WTC11 (cell line): ENCODE results near the gene BEX2. TPM values are rescaled to one million over a fixed set of nuclear protein-coding genes. Genes with fewer than 3 reads are reported as not detected.

ENCODE experiments used
- ATAC-seq: fragments of 200-7000 bp; cut with Tn5 transposase; 2 replicates; pipeline ENCODE4 v1.10.0; 2021; ENCODE audit warnings: mild to moderate bottlenecking, moderate library complexity
- CTCF ChIA-PET: fragments of 300-600 bp; sonication (Branson Sonifier 250); formaldehyde crosslinking; loops from one replicate; lab custom pipeline; 2021; ENCODE audit warnings: antibody characterized with exemption; lab: Charles Lee
- POLR2A ChIA-PET: fragments of 350-600 bp; sonication (Branson Sonifier 250); formaldehyde crosslinking; loops from one replicate; lab custom pipeline; 2021; ENCODE audit warnings: antibody characterized with exemption; lab: Charles Lee
- DNase-seq: peaks from one replicate; pipeline ENCODE4 v3.0.0; 2021; ENCODE audit warnings: low spot score
- H3K27ac Mint-ChIP-seq: 2 replicates; pipeline ENCODE4 v1.8.0; 2021; ENCODE audit warnings: mixed read lengths
- H3K27me3 Mint-ChIP-seq: 2 replicates; pipeline ENCODE4 v1.8.0; 2021; ENCODE audit warnings: low read depth, mild to moderate bottlenecking, moderate library complexity, mixed read lengths
- H3K36me3 Mint-ChIP-seq: 2 replicates; pipeline ENCODE4 v1.8.0; 2021; ENCODE audit warnings: mixed read lengths
- H3K4me1 Mint-ChIP-seq: 2 replicates; pipeline ENCODE4 v1.8.0; 2022; ENCODE audit warnings: mixed read lengths
- H3K4me3 Mint-ChIP-seq: 2 replicates; pipeline ENCODE4 v1.8.0; 2021; ENCODE audit warnings: mild to moderate bottlenecking, moderate library complexity, mixed read lengths
- H3K9me3 Mint-ChIP-seq: 2 replicates; pipeline ENCODE4 v1.8.0; 2021; ENCODE audit warnings: mixed read lengths
- ATF1 ChIP-seq: sonication (generic); formaldehyde crosslinking; IDR thresholded peaks from 2 replicates; pipeline ENCODE4 v1.8.1; 2023; ENCODE audit warnings: mild to moderate bottlenecking, moderate library complexity, missing genetic modification reagents
- CREM ChIP-seq: sonication (generic); formaldehyde crosslinking; IDR thresholded peaks from 2 replicates; pipeline ENCODE4 v1.8.1; 2022; ENCODE audit warnings: mild to moderate bottlenecking, missing genetic modification reagents, moderate library complexity
- EMX1 ChIP-seq: fragments of 250-450 bp; sonication (Bioruptor Pico); IDR thresholded peaks from 2 replicates; pipeline ENCODE4 v1.8.0; 2021; ENCODE audit warnings: mild to moderate bottlenecking
- ESRRA ChIP-seq: sonication (generic); formaldehyde crosslinking; IDR thresholded peaks from 2 replicates; pipeline ENCODE4 v1.8.1; 2022; ENCODE audit warnings: mild to moderate bottlenecking, missing genetic modification reagents, borderline replicate concordance
- GRHL2 ChIP-seq: fragments of 250-450 bp; sonication (Bioruptor Pico); IDR thresholded peaks from 2 replicates; pipeline ENCODE4 v1.8.0; 2022; ENCODE audit warnings: mild to moderate bottlenecking, moderate library complexity; ENCODE audit not compliant: insufficient replicate concordance, severe bottlenecking
- MLX ChIP-seq: sonication (generic); formaldehyde crosslinking; IDR thresholded peaks from 2 replicates; pipeline ENCODE4 v1.8.1; 2023; ENCODE audit warnings: mild to moderate bottlenecking, missing genetic modification reagents, moderate library complexity
- PRRX2 ChIP-seq: fragments of 250-450 bp; sonication (Bioruptor Pico); IDR thresholded peaks from 2 replicates; pipeline ENCODE4 v1.8.0; 2021; ENCODE audit warnings: mild to moderate bottlenecking
- ZNF232 ChIP-seq: sonication (generic); formaldehyde crosslinking; IDR thresholded peaks from 2 replicates; pipeline ENCODE4 v1.8.0; 2022; ENCODE audit warnings: mild to moderate bottlenecking, missing genetic modification reagents
- ZNF317 ChIP-seq: sonication (generic); formaldehyde crosslinking; IDR thresholded peaks from 2 replicates; pipeline ENCODE4 v1.8.1; 2023; ENCODE audit warnings: low read depth, mild to moderate bottlenecking, moderate library complexity, missing genetic modification reagents, borderline replicate concordance
- total RNA-seq: library from RNA; stranded (reverse); gene quantifications from 3 replicates; pipeline ENCODE4 v1.2.3, GENCODE V29; 2021
- TF ChIP-seq, protein P1 (sequence below): fragments of 250-450 bp; sonication (Bioruptor Pico); IDR thresholded peaks from 2 replicates; pipeline ENCODE4 v1.9.0; 2021; ENCODE audit warnings: mild to moderate bottlenecking
- TF ChIP-seq, protein P2 (sequence below): sonication (generic); formaldehyde crosslinking; IDR thresholded peaks from 2 replicates; pipeline ENCODE4 v1.8.1; 2022; ENCODE audit warnings: mild to moderate bottlenecking, missing genetic modification reagents, moderate library complexity, borderline replicate concordance
- TF ChIP-seq, protein P3 (sequence below): fragments of 200-600 bp; IDR thresholded peaks from 2 replicates; pipeline ENCODE4 v1.8.0; 2022; ENCODE audit warnings: antibody characterized with exemption
- TF ChIP-seq, protein P4 (sequence below): sonication (generic); formaldehyde crosslinking; IDR thresholded peaks from 2 replicates; pipeline ENCODE4 v1.8.1; 2022; ENCODE audit warnings: low read depth, mild to moderate bottlenecking, moderate library complexity, missing genetic modification reagents, borderline replicate concordance
- TF ChIP-seq, protein P5 (sequence below): fragments of 250-450 bp; sonication (Bioruptor Pico); conservative IDR thresholded peaks from 2 replicates; pipeline ENCODE4 v1.9.0; 2021; ENCODE audit warnings: mild to moderate bottlenecking
- TF ChIP-seq, protein P6 (sequence below): sonication (generic); formaldehyde crosslinking; IDR thresholded peaks from 2 replicates; pipeline ENCODE4 v1.8.0; 2023; ENCODE audit warnings: missing genetic modification reagents, mild to moderate bottlenecking, borderline replicate concordance
- TF ChIP-seq, protein P7 (sequence below): sonication (generic); formaldehyde crosslinking; IDR thresholded peaks from 2 replicates; pipeline ENCODE4 v1.8.0; 2022; ENCODE audit warnings: missing genetic modification reagents

BEX2 gene
- total RNA-seq, 1 experiment from 2014 or later: 30.6 TPM

DNA sequence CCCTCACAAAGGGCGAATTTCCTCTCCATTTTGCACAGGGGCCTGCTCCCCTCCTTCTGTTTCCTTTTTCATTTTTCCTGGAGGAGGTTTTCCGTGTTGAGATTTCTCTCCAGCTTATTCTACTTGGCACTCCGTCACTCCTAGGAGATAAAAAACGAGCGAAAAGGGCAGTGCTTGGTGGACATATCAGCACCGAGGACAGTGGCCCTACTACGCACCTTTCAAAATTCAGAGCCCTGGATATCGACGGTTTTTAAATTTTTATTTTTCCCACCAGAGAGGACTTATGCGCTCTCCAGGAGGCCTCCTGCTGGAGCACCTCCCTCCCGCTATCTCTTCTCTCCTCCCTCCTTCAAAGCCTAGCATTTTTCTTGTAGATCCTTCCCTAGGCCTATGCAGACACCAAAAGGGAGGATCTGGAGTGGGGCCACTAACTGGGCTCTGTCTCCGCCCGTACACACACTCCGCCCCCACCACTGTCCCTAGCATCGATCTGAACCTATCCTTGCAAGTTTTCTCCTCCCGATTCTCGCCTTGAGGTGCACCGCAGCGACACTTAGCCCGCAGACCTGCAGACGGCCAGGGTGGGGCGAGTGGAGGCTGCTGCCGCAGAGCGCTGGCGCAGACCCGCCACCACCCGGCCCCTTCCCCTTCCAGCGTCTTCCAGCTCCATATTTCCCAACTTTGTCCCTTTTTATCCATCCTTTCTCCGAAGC lies 37.0 kb upstream of the BEX2 start (continued):
- no peak for TF ChIP-seq EMX1 (CRISPR knock-in tag)
- no peak for TF ChIP-seq ESRRA (CRISPR knock-in tag)
- no peak for TF ChIP-seq ZNF232 (CRISPR knock-in tag)
- TF ChIP-seq ATF1: no peak
- TF ChIP-seq, all 79 proteins: peak for 0

DNA sequence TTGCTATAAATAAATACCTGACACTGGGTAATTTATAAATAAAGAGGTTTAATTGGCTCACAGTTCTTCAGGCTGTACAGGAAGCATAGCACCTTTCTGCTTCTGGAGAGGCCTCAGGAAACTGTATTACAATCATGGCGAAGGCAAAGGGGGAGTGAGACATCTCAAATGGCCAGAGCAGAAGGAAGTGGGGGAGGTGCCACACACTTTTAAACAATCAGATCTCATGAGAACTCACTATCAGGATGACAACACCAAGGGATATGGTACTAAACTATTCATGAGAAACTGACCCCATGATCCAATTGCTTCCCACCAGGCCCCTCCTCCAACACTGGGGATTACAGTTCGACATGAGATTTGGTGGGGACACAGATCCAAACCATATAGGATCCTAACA lies 33.8 kb upstream of the BEX2 start:
- DNase-seq: no peak
- POLR2A ChIA-PET: no interaction called here
- H3K27ac Mint-ChIP-seq: no peak overlapping the region
- H3K4me1 Mint-ChIP-seq: peaks cover 14% of the 10 kb centered on the region
- ATAC-seq: no peak
- no peak overlapping the region for H3K4me3 Mint-ChIP-seq
- H3K9me3 Mint-ChIP-seq: no peaks in the 10 kb centered on the region
- H3K36me3 Mint-ChIP-seq: no peaks in the 10 kb centered on the region
- peaks cover 24% of the 10 kb centered on the region for H3K27me3 Mint-ChIP-seq
- CTCF ChIA-PET: no interaction called here
- no peak for TF ChIP-seq MLX (CRISPR knock-in tag)
- TF ChIP-seq, protein P1, sequence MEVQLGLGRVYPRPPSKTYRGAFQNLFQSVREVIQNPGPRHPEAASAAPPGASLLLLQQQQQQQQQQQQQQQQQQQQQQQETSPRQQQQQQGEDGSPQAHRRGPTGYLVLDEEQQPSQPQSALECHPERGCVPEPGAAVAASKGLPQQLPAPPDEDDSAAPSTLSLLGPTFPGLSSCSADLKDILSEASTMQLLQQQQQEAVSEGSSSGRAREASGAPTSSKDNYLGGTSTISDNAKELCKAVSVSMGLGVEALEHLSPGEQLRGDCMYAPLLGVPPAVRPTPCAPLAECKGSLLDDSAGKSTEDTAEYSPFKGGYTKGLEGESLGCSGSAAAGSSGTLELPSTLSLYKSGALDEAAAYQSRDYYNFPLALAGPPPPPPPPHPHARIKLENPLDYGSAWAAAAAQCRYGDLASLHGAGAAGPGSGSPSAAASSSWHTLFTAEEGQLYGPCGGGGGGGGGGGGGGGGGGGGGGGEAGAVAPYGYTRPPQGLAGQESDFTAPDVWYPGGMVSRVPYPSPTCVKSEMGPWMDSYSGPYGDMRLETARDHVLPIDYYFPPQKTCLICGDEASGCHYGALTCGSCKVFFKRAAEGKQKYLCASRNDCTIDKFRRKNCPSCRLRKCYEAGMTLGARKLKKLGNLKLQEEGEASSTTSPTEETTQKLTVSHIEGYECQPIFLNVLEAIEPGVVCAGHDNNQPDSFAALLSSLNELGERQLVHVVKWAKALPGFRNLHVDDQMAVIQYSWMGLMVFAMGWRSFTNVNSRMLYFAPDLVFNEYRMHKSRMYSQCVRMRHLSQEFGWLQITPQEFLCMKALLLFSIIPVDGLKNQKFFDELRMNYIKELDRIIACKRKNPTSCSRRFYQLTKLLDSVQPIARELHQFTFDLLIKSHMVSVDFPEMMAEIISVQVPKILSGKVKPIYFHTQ (CRISPR knock-in tag): no peak
- TF ChIP-seq PRRX2 (CRISPR knock-in tag): no peak
- TF ChIP-seq, protein P2, sequence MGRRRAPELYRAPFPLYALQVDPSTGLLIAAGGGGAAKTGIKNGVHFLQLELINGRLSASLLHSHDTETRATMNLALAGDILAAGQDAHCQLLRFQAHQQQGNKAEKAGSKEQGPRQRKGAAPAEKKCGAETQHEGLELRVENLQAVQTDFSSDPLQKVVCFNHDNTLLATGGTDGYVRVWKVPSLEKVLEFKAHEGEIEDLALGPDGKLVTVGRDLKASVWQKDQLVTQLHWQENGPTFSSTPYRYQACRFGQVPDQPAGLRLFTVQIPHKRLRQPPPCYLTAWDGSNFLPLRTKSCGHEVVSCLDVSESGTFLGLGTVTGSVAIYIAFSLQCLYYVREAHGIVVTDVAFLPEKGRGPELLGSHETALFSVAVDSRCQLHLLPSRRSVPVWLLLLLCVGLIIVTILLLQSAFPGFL (CRISPR knock-in tag): no peak
- TF ChIP-seq, protein P3, sequence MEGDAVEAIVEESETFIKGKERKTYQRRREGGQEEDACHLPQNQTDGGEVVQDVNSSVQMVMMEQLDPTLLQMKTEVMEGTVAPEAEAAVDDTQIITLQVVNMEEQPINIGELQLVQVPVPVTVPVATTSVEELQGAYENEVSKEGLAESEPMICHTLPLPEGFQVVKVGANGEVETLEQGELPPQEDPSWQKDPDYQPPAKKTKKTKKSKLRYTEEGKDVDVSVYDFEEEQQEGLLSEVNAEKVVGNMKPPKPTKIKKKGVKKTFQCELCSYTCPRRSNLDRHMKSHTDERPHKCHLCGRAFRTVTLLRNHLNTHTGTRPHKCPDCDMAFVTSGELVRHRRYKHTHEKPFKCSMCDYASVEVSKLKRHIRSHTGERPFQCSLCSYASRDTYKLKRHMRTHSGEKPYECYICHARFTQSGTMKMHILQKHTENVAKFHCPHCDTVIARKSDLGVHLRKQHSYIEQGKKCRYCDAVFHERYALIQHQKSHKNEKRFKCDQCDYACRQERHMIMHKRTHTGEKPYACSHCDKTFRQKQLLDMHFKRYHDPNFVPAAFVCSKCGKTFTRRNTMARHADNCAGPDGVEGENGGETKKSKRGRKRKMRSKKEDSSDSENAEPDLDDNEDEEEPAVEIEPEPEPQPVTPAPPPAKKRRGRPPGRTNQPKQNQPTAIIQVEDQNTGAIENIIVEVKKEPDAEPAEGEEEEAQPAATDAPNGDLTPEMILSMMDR: no peak
- TF ChIP-seq, protein P4, sequence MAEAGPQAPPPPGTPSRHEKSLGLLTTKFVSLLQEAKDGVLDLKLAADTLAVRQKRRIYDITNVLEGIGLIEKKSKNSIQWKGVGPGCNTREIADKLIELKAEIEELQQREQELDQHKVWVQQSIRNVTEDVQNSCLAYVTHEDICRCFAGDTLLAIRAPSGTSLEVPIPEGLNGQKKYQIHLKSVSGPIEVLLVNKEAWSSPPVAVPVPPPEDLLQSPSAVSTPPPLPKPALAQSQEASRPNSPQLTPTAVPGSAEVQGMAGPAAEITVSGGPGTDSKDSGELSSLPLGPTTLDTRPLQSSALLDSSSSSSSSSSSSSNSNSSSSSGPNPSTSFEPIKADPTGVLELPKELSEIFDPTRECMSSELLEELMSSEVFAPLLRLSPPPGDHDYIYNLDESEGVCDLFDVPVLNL: no peak
- TF ChIP-seq, protein P5, sequence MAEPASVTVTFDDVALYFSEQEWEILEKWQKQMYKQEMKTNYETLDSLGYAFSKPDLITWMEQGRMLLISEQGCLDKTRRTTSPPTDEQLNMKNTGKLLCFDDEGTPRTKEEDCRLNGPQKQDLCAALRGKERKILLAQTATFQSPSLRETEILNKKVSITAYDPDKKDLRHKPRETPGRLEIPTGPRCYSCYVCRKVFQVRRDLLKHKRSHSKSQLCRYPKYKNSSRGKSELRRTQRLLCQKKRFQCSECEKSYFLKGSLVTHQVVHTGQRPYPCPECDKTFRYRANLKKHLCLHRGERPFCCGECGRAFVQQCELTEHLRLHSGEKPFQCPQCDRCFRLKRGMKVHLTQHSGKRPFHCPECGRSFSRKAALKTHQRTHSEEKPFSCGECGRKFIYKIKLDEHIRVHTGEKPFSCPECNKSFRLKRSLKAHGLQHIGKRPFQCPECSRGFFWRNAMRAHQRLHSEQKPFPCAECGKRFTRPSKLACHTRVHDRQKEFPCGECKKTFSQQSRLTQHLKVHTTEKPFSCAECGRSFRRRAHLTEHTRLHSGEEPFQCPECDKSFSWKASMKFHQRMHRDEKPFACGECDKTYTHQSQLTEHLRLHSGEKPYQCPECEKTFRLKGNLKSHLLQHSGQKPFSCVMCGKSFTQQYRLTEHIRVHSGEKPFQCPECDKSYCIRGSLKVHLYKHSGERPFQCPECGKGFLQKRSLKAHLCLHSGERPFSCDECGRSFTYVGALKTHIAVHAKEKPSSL (CRISPR knock-in tag): no peak
- TF ChIP-seq GRHL2 (CRISPR knock-in tag): no peak
- TF ChIP-seq, protein P6, sequence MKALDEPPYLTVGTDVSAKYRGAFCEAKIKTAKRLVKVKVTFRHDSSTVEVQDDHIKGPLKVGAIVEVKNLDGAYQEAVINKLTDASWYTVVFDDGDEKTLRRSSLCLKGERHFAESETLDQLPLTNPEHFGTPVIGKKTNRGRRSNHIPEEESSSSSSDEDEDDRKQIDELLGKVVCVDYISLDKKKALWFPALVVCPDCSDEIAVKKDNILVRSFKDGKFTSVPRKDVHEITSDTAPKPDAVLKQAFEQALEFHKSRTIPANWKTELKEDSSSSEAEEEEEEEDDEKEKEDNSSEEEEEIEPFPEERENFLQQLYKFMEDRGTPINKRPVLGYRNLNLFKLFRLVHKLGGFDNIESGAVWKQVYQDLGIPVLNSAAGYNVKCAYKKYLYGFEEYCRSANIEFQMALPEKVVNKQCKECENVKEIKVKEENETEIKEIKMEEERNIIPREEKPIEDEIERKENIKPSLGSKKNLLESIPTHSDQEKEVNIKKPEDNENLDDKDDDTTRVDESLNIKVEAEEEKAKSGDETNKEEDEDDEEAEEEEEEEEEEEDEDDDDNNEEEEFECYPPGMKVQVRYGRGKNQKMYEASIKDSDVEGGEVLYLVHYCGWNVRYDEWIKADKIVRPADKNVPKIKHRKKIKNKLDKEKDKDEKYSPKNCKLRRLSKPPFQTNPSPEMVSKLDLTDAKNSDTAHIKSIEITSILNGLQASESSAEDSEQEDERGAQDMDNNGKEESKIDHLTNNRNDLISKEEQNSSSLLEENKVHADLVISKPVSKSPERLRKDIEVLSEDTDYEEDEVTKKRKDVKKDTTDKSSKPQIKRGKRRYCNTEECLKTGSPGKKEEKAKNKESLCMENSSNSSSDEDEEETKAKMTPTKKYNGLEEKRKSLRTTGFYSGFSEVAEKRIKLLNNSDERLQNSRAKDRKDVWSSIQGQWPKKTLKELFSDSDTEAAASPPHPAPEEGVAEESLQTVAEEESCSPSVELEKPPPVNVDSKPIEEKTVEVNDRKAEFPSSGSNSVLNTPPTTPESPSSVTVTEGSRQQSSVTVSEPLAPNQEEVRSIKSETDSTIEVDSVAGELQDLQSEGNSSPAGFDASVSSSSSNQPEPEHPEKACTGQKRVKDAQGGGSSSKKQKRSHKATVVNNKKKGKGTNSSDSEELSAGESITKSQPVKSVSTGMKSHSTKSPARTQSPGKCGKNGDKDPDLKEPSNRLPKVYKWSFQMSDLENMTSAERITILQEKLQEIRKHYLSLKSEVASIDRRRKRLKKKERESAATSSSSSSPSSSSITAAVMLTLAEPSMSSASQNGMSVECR (CRISPR knock-in tag): no peak
- TF ChIP-seq CREM (CRISPR knock-in tag): no peak
- TF ChIP-seq ZNF317 (CRISPR knock-in tag): no peak
- TF ChIP-seq, protein P7, sequence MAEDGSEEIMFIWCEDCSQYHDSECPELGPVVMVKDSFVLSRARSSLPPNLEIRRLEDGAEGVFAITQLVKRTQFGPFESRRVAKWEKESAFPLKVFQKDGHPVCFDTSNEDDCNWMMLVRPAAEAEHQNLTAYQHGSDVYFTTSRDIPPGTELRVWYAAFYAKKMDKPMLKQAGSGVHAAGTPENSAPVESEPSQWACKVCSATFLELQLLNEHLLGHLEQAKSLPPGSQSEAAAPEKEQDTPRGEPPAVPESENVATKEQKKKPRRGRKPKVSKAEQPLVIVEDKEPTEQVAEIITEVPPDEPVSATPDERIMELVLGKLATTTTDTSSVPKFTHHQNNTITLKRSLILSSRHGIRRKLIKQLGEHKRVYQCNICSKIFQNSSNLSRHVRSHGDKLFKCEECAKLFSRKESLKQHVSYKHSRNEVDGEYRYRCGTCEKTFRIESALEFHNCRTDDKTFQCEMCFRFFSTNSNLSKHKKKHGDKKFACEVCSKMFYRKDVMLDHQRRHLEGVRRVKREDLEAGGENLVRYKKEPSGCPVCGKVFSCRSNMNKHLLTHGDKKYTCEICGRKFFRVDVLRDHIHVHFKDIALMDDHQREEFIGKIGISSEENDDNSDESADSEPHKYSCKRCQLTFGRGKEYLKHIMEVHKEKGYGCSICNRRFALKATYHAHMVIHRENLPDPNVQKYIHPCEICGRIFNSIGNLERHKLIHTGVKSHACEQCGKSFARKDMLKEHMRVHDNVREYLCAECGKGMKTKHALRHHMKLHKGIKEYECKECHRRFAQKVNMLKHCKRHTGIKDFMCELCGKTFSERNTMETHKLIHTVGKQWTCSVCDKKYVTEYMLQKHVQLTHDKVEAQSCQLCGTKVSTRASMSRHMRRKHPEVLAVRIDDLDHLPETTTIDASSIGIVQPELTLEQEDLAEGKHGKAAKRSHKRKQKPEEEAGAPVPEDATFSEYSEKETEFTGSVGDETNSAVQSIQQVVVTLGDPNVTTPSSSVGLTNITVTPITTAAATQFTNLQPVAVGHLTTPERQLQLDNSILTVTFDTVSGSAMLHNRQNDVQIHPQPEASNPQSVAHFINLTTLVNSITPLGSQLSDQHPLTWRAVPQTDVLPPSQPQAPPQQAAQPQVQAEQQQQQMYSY (CRISPR knock-in tag): no peak
